GM19043 (cell line): Measurements from ENCODE around the gene GIGYF1.

ENCODE experiments used
- ATAC-seq: cut with Tn5 transposase; IDR thresholded peaks from one replicate; pipeline ENCODE4 v1.9.1; 2021; ENCODE audit warnings: low read depth; ENCODE audit not compliant: unreplicated experiment

GIGYF1 gene

DNA sequence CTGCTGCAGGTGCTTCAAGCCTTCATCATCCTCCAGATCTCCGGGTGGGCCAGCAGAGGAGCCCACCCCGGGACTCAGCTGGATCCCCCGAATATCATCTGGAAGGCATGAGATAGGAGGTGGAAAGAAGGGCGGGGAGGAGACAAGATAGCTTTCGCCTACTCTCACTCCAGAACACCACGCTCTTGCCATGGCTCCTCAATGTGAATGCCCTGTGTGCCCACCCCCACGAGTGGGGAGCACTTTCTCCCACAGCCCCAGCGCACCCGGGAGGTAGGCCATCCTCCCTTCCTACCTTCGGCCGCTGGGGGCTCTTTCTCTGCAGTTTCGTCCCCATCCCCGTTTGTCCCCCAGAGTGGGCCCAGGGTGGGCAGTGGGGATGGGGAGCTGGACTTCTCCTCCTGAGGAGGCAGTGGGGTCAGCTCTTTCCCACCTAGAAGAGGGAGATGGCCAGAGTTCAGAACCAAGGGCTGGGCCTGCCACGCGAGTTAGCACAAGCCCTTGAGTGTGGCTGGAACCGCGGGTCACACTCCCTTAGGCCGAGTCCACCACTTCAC, 8.9 kb downstream of the GIGYF1 start:
- ATAC-seq, result no peak

DNA sequence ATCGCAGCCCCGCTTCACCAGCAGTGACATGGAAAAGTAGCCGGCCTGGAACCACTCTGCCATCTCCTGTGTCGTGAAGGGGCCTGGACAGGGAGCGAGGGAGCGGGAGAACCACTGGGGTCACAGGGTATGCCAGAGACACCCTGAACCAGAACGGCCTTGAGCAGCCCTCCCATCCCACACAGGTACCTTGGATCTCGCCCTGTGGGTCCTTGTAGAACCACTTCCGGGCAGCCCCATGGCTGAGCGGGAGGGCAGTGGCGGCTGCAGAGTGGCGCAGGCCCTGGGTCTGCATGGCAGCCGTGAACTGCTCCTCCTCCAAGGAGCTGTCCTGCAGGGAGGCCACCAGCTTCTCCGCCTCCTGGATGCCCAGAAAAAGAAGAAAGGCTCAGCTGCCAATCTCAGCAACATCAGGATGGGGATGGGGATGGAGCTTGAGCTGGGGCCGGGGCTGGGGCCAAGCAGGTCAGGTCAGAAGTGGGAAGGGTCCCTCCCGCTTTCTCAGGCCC, 9.5 kb downstream of the GIGYF1 start:
- no peak for ATAC-seq

DNA sequence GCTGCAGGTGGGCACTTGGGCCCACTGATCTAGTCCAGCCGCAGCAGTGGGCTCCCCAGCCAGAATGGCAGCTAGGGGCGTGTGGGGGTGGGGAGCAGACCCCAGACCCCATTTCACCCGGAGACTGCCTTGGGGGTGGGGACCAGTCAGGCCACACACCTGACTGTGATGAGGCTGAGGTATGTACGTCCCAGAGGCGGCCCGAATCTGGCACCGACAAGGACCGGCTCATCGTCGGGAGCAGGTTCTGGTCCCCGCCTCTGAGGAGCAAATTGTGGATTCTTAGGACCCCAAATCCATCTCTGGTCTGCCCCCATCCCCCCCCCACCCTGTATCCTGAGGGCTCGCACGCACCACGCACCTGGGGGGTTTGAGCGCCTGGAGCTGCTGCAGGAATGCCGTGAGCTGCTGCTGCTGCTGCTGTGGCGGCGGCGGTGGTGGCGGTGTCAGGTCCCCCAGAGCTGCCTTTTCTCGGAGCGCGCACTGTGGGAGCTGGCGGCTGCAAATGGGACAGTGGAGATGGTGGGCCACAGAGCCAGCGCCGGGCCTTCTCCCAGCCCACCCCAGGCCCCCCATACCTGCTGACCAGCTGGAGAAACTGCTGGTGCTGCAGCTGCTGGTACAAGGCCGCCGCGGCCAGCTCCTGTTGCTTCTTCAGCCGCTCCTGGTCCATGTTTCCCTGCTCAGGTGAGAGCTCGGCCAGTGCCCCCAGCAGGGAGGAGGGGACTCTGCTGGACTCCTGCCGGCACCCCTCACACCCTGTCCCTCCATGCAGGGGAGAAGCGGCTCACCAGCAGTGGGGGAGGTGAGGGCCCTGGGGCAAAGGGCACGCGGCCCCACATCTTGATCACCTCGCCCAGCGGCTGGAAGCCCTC, 10.2 kb downstream of the GIGYF1 start:
- no peak for ATAC-seq

- ATAC-seq, result no peak
Measured at GRCh38 chr7:100682991-100683658, 10.9 kb downstream of the GIGYF1 start.

DNA sequence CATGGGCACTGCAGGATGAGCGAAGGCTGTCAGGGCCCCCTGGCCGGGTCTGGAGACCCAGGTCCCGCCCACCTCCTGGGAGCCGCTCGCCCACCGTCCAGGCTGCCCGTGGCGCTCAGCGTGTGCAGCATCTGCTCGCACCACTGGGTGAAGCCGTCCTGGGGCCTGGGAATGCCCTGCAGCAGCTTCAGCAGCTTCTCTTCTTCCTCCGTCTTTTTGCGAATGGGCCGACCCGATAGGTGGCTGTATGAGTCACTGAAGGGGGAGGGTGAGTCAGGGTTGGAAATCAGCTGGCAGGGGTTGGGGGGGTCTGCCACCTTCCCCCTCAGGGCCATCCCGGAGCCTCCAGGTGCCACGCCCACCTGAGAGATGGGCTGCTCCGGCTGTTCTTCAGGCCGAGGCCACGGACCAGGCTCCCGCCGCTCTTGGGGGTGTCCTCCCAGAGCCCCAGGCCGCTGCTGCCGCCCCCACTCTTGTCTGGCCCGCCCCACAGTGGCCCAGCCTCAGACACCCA, 11.8 kb downstream of the GIGYF1 start:
- no peak for ATAC-seq

GRCh38 chr7:100681491-100682227, 12.4 kb downstream of the GIGYF1 start:
- no peak for ATAC-seq

GRCh38 chr7:100680576-100681271, 13.3 kb downstream of the GIGYF1 start:
- no peak for ATAC-seq

- no peak for ATAC-seq
Measured at GRCh38 chr7:100679927-100680575, 14.0 kb downstream of the GIGYF1 start.

- no peak for ATAC-seq
Measured at GRCh38 chr7:100679129-100679926, 14.7 kb downstream of the GIGYF1 start.

DNA sequence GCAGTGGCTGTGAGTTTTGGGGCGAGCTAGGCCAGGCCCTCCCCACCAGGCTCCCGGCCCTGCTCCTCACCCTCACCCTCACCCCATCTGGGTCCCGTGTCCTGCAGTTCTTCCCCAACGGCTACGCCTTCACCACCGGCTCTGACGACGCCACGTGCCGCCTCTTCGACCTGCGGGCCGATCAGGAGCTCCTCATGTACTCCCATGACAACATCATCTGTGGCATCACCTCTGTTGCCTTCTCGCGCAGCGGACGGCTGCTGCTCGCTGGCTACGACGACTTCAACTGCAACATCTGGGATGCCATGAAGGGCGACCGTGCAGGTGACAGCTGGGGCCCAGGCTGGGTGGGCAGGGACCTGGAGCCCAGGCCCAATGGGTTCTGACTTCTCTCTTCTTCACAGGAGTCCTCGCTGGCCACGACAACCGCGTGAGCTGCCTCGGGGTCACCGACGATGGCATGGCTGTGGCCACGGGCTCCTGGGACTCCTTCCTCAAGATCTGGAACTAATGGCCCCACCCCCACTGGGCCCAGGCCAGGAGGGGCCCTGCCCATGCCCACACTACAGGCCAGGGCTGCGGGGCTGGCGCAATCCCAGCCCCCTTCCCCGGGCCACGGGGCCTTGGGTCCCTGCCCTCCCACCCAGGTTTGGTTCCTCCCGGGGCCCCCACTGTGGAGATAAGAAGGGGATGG, 15.6 kb downstream of the GIGYF1 start:
- no peak for ATAC-seq

GRCh38 chr7:100677308-100678267, 16.5 kb downstream of the GIGYF1 start:
- no peak for ATAC-seq

DNA sequence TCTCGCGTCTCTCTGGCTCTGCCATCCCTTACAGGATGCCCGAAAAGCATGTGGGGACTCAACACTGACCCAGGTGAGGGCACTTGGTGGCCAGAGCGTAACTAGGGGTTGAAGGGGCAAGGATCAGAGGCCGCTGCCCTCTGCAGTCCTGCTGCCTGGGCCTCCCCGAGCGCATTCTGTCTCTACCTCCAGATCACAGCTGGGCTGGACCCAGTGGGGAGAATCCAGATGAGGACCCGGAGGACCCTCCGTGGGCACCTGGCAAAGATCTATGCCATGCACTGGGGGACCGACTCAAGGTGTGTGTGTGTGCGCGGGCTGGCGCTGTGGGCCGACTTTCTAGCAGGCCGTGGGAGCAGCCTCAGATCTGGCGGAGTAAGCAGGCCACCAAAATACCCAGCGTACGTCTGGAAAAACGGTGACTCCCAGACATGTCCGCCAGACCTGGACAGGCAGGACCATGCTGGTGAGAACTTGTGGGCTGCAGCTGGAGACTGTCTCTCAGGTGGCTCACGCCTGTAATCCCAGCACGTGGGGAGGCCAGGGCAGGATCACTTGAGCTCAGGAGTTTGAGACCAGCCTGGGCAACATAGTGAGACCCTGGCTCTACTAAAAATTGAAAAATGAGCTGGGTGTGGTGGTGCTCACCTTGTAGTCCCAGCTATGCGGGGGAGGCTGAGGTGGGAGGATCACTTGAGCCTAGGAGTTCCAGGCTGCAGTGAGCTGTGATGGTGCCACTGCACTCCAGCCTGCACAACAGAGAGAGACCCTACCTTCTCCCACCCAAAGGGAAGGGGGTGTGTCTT, 17.3 kb downstream of the GIGYF1 start:
- no peak for ATAC-seq

GRCh38 chr7:100675581-100676350, 18.3 kb downstream of the GIGYF1 start:
- ATAC-seq, result peak; percentile 36

- ATAC-seq, result no peak
Measured at GRCh38 chr7:100675105-100675451, 19.0 kb downstream of the GIGYF1 start.

GRCh38 chr7:100674411-100675104, 19.5 kb downstream of the GIGYF1 start:
- ATAC-seq, result no peak
